ENCODE data around the gene UGT1A5.
"Not testable (repeated sequence)": the region's sequence is repeated elsewhere in the genome, so short reads cannot be mapped to it uniquely, and the experiment has no call there.

GRCh38 chr2:233751212-233752009 is 38.7 kb downstream of the UGT1A5 start:
- TF ChIP-seq POLR2A, CTCF, POLR2AphosphoS5, EP300 (IDR thresholded peaks at IDR 0.05): not testable (repeated sequence)

Data from suprapubic skin (tissue), 4 donors.